ENCODE results near the gene PCSK1N. TPM values are rescaled to one million over a fixed set of nuclear protein-coding genes. Genes with fewer than 3 reads are reported as not detected.

PCSK1N gene
- total RNA-seq, 2 donors from 2014 or later, result 2.9 to 4.0 TPM

- H3K4me3 ChIP-seq (ENCODE audit: low read length), result no peak overlapping the region
- no peak for TF ChIP-seq CTCF (conservative IDR thresholded peaks at IDR 0.05)
- whole genome bisulfite sequencing, 2 experiments (ENCODE audit: insufficient coverage in 1 of 2, insufficient read length in 1 of 2), result 83 to 85% methylated on average over 1 to 5 of the region's 5 CpGs
- H3K9ac ChIP-seq (ENCODE audit: extremely low read depth, low read length, poor library complexity, severe bottlenecking), result no peak overlapping the region
- peaks cover 69% of the 10 kb centered on the region for H3K9me3 Mint-ChIP-seq
- H3K27me3 Mint-ChIP-seq (ENCODE audit: insufficient read depth), result peaks cover 7% of the 10 kb centered on the region
- no peaks in the 10 kb centered on the region for H3K9me3 ChIP-seq (ENCODE audit: control insufficient read depth, low read length)
- no peak overlapping the region for H3K27ac ChIP-seq (ENCODE audit: low read depth, low read length)
- H3K4me1 ChIP-seq (ENCODE audit: control insufficient read depth, insufficient read depth, low read length), result no peaks in the 10 kb centered on the region
- no peaks in the 10 kb centered on the region for H3K36me3 Mint-ChIP-seq (ENCODE audit: low read depth)
- H3K27ac Mint-ChIP-seq, result no peak overlapping the region
- H3K4me3 Mint-ChIP-seq, result no peak overlapping the region
- DNase-seq, result no peak
- peaks cover 4% of the 10 kb centered on the region for H3K4me1 Mint-ChIP-seq
- no peaks in the 10 kb centered on the region for H3K27me3 ChIP-seq (ENCODE audit: control insufficient read depth, insufficient read depth, low read length, poor library complexity, severe bottlenecking)
- H3K36me3 ChIP-seq (ENCODE audit: control insufficient read depth, insufficient read depth, low read length), result no peaks in the 10 kb centered on the region
Observed at GRCh38 chrX:48790477-48790876, 44.9 kb downstream of the PCSK1N start.

GRCh38 chrX:48789366-48790220 is 45.8 kb downstream of the PCSK1N start:
- TF ChIP-seq CTCF (conservative IDR thresholded peaks at IDR 0.05), result no peak
- Mint-ChIP-seq H3K36me3 (ENCODE audit: low read depth) (no peaks in the 10 kb centered on the region), H3K9me3 (peaks cover 68% of the 10 kb centered on the region), H3K27me3 (ENCODE audit: insufficient read depth) (peaks cover 7% of the 10 kb centered on the region), H3K4me3 (no peak overlapping the region), H3K4me1 (peaks cover 4% of the 10 kb centered on the region), H3K27ac (no peak overlapping the region)
- Histone ChIP-seq H3K4me3 (ENCODE audit: low read length) (no peak overlapping the region), H3K9me3 (ENCODE audit: control insufficient read depth, low read length) (no peaks in the 10 kb centered on the region), H3K9ac (ENCODE audit: extremely low read depth, low read length, poor library complexity, severe bottlenecking) (no peak overlapping the region), H3K27me3 (ENCODE audit: control insufficient read depth, insufficient read depth, low read length, poor library complexity, severe bottlenecking) (no peaks in the 10 kb centered on the region), H3K36me3 (ENCODE audit: control insufficient read depth, insufficient read depth, low read length) (no peaks in the 10 kb centered on the region), H3K4me1 (ENCODE audit: control insufficient read depth, insufficient read depth, low read length) (no peaks in the 10 kb centered on the region), H3K27ac (ENCODE audit: low read depth, low read length) (no peak overlapping the region)
- DNase-seq, result no peak
- 93% methylated on average over 6 of the region's 7 CpGs; no CpG with 5 or more reads in 1 of the 2 experiments for WGBS, 2 experiments (ENCODE audit: insufficient coverage in 1 of 2, insufficient read length in 1 of 2)

- no peak overlapping the region for H3K9ac ChIP-seq (ENCODE audit: extremely low read depth, low read length, poor library complexity, severe bottlenecking)
- H3K4me3 Mint-ChIP-seq, result no peak overlapping the region
- no peaks in the 10 kb centered on the region for H3K27me3 ChIP-seq (ENCODE audit: control insufficient read depth, insufficient read depth, low read length, poor library complexity, severe bottlenecking)
- peaks cover 7% of the 10 kb centered on the region for H3K27me3 Mint-ChIP-seq (ENCODE audit: insufficient read depth)
- DNase-seq, result no peak
- TF ChIP-seq CTCF (conservative IDR thresholded peaks at IDR 0.05), result no peak
- 80 to 91% methylated on average over 5 to 17 of the region's 17 CpGs for WGBS, 2 experiments (ENCODE audit: insufficient coverage in 1 of 2, insufficient read length in 1 of 2)
- peaks cover 65% of the 10 kb centered on the region for H3K9me3 Mint-ChIP-seq
- no peaks in the 10 kb centered on the region for H3K36me3 Mint-ChIP-seq (ENCODE audit: low read depth)
- peaks cover 4% of the 10 kb centered on the region for H3K4me1 Mint-ChIP-seq
- H3K9me3 ChIP-seq (ENCODE audit: control insufficient read depth, low read length), result no peaks in the 10 kb centered on the region
- no peaks in the 10 kb centered on the region for H3K4me1 ChIP-seq (ENCODE audit: control insufficient read depth, insufficient read depth, low read length)
- H3K27ac ChIP-seq (ENCODE audit: low read depth, low read length), result no peak overlapping the region
- H3K36me3 ChIP-seq (ENCODE audit: control insufficient read depth, insufficient read depth, low read length), result no peaks in the 10 kb centered on the region
- no peak overlapping the region for H3K4me3 ChIP-seq (ENCODE audit: low read length)
- H3K27ac Mint-ChIP-seq, result no peak overlapping the region
Observed at GRCh38 chrX:48787505-48788443, 47.6 kb downstream of the PCSK1N start.
